DND-41 (cell line): ENCODE measurements around the gene GJB4.

Experiments
- EZH2 ChIP-seq: IDR thresholded peaks from 3 replicates; pipeline ENCODE4 v1.6.1; 2012; ENCODE audit warnings: borderline replicate concordance, low read depth, mild to moderate bottlenecking, moderate library complexity, low read length, inconsistent platforms; ENCODE audit not compliant: severe bottlenecking
- TF ChIP-seq, protein P1 (sequence below): IDR thresholded peaks from 2 replicates; pipeline ENCODE4 v1.5.1; 2012; ENCODE audit warnings: borderline replicate concordance, low read length, moderate library complexity, mild to moderate bottlenecking; ENCODE audit not compliant: poor library complexity, severe bottlenecking; ENCODE audit errors: extremely low read depth

DNA sequence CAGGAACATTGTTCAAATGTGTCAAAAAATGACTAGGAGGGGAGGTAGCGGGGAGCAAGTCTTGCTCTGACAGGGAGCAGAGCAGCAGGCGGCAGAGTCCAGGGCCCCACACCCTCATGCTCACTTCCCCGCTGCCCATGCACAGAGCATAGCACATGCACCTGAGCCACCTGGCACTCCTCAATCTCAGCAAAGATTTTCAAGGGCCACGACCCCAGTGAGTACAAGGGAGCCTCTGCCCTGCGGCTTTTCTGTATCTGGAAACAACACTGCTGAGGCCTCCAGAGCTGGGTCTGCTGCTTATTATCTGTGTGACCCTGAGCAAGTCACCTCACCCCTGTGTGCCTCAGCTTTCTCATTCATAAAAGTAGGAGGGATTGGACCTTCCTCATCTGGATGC lies 20.4 kb downstream of the GJB4 start:
- no peak for TF ChIP-seq EZH2
- TF ChIP-seq, protein P1, sequence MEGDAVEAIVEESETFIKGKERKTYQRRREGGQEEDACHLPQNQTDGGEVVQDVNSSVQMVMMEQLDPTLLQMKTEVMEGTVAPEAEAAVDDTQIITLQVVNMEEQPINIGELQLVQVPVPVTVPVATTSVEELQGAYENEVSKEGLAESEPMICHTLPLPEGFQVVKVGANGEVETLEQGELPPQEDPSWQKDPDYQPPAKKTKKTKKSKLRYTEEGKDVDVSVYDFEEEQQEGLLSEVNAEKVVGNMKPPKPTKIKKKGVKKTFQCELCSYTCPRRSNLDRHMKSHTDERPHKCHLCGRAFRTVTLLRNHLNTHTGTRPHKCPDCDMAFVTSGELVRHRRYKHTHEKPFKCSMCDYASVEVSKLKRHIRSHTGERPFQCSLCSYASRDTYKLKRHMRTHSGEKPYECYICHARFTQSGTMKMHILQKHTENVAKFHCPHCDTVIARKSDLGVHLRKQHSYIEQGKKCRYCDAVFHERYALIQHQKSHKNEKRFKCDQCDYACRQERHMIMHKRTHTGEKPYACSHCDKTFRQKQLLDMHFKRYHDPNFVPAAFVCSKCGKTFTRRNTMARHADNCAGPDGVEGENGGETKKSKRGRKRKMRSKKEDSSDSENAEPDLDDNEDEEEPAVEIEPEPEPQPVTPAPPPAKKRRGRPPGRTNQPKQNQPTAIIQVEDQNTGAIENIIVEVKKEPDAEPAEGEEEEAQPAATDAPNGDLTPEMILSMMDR = no peak
